ENCODE measurements around the gene ITGA11.

ITGA11 gene

DNA sequence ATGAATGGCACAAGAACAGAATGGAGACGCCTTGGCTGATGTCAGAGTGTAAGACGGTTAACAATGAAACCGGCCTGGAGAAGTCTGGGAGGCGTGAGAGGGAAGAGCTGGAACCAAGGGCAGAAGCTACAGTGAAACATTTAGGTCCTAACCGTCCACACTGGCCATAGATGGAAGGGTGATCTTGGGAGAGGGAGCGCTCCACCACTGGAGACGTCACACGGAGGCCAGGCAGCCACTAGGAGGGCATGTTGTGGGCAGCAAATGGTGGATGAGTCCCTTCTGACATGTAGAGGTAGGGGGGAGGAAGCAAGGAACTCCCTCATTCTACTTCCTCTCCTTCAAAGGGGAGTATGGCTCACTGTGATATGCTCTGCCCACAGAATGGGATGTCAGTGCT is 130.7 kb downstream of the ITGA11 start:
- H3K27ac ChIP-seq (replicated peaks) = 0 out of 2 replicates have a peak overlapping the region, but pooled peaks have one; percentile 5
- peak in 1 of 2 experiments; percentile 18 for DNase-seq (ENCODE audit: low read depth in 1 of 2, low spot score in 1 of 2)
- H3K4me3 ChIP-seq (replicated peaks; ENCODE audit: insufficient read depth, low read length) = no peak overlapping the region
- TF ChIP-seq POLR2AphosphoS5 (IDR thresholded peaks at IDR 0.05; ENCODE audit: low read depth) = no peak
- TF ChIP-seq SPI1 (IDR thresholded peaks at IDR 0.05; ENCODE audit: borderline replicate concordance, low read depth) = peak; percentile 78
- TF ChIP-seq GABPA (IDR thresholded peaks at IDR 0.05; ENCODE audit: low read depth) = no peak
- H3K27me3 ChIP-seq (ENCODE audit: insufficient read depth, poor library complexity, severe bottlenecking) = no peaks in the 10 kb centered on the region

DNA sequence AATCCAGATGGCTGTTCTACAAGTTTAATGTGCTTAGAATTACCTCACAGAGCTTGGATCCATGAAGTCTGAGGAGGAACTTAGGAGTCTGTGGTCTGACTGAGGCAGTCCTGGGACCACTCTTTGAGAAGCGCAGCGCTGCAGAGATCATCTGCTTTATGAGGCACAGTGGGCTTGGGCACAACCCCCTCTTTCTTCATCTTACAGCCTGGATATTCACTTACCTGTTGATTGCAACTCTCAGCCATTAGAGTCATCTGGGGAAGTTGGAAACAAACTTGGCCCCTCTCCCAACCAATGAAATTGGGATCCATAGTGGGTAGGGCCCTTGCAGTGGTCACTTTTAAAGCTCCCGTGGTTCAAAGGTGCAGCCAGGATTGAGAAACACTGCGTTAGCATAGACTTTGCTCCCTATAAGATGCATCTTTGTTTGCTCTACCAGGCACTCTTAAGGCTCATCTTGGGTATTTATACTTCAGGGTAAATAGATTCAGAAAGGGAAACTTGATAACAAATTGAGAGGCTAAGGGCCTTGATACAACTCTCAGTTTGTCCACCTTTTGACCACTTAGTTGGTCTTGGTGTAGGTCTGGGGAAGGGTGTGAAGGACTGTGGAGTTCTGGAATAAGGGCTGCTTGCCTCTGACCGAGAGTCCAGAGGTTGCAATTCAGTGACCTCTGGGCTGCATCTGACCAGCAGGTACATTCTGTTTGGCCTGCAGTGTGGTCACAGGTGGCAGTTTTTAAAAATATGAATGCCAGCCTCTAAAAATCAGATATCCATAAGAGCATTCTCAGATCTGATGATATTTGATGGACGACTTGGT is 131.6 kb downstream of the ITGA11 start:
- no peaks in the 10 kb centered on the region for H3K27me3 ChIP-seq (ENCODE audit: insufficient read depth, poor library complexity, severe bottlenecking)
- H3K4me3 ChIP-seq (replicated peaks; ENCODE audit: insufficient read depth, low read length) = no peak overlapping the region
- TF ChIP-seq, protein P1, sequence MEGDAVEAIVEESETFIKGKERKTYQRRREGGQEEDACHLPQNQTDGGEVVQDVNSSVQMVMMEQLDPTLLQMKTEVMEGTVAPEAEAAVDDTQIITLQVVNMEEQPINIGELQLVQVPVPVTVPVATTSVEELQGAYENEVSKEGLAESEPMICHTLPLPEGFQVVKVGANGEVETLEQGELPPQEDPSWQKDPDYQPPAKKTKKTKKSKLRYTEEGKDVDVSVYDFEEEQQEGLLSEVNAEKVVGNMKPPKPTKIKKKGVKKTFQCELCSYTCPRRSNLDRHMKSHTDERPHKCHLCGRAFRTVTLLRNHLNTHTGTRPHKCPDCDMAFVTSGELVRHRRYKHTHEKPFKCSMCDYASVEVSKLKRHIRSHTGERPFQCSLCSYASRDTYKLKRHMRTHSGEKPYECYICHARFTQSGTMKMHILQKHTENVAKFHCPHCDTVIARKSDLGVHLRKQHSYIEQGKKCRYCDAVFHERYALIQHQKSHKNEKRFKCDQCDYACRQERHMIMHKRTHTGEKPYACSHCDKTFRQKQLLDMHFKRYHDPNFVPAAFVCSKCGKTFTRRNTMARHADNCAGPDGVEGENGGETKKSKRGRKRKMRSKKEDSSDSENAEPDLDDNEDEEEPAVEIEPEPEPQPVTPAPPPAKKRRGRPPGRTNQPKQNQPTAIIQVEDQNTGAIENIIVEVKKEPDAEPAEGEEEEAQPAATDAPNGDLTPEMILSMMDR (IDR thresholded peaks at IDR 0.05; ENCODE audit: insufficient read depth, low read length) = no peak
- TF ChIP-seq GABPA (IDR thresholded peaks at IDR 0.05; ENCODE audit: low read depth) (no peak), POLR2AphosphoS5 (IDR thresholded peaks at IDR 0.05; ENCODE audit: low read depth) (no peak), SPI1 (IDR thresholded peaks at IDR 0.05; ENCODE audit: borderline replicate concordance, low read depth) (no peak)
- TF ChIP-seq, protein P2, sequence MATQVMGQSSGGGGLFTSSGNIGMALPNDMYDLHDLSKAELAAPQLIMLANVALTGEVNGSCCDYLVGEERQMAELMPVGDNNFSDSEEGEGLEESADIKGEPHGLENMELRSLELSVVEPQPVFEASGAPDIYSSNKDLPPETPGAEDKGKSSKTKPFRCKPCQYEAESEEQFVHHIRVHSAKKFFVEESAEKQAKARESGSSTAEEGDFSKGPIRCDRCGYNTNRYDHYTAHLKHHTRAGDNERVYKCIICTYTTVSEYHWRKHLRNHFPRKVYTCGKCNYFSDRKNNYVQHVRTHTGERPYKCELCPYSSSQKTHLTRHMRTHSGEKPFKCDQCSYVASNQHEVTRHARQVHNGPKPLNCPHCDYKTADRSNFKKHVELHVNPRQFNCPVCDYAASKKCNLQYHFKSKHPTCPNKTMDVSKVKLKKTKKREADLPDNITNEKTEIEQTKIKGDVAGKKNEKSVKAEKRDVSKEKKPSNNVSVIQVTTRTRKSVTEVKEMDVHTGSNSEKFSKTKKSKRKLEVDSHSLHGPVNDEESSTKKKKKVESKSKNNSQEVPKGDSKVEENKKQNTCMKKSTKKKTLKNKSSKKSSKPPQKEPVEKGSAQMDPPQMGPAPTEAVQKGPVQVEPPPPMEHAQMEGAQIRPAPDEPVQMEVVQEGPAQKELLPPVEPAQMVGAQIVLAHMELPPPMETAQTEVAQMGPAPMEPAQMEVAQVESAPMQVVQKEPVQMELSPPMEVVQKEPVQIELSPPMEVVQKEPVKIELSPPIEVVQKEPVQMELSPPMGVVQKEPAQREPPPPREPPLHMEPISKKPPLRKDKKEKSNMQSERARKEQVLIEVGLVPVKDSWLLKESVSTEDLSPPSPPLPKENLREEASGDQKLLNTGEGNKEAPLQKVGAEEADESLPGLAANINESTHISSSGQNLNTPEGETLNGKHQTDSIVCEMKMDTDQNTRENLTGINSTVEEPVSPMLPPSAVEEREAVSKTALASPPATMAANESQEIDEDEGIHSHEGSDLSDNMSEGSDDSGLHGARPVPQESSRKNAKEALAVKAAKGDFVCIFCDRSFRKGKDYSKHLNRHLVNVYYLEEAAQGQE (IDR thresholded peaks at IDR 0.05; ENCODE audit: insufficient replicate concordance, low read depth) = no peak
- no peak for DNase-seq (ENCODE audit: low read depth in 1 of 2, low spot score in 1 of 2)
- H3K27ac ChIP-seq (replicated peaks) = no peak overlapping the region

DNA sequence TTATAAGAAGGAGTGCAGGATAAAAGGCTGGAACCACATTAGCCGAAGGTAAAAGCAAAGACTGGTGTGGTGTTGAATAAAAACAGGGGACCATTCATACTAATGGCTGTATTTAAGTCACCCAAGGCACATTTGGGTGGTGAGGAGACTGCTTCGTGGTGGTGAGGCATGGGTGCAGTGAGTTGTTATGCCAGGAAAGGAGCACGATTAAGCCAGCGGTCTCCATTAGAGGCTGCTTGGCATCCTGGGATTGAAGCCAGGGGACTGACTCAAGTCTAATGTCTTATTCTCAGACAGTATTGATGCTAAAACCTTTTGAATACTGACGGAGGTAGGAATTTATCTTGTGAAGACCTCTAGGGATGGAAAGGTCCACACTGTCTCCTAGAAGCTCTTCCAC is 132.5 kb downstream of the ITGA11 start:
- Histone ChIP-seq H3K27me3 (ENCODE audit: insufficient read depth, poor library complexity, severe bottlenecking) (no peaks in the 10 kb centered on the region), H3K4me3 (replicated peaks; ENCODE audit: insufficient read depth, low read length) (no peak overlapping the region), H3K27ac (replicated peaks) (no peak overlapping the region; the same call in 1 of the 2 replicates)
- DNase-seq (ENCODE audit: low read depth in 1 of 2, low spot score in 1 of 2) = no peak
- TF ChIP-seq SPI1 (IDR thresholded peaks at IDR 0.05; ENCODE audit: borderline replicate concordance, low read depth) (no peak), GABPA (IDR thresholded peaks at IDR 0.05; ENCODE audit: low read depth) (no peak), POLR2AphosphoS5 (IDR thresholded peaks at IDR 0.05; ENCODE audit: low read depth) (no peak)
- TF ChIP-seq, protein P2 (IDR thresholded peaks at IDR 0.05; ENCODE audit: insufficient replicate concordance, low read depth) = no peak
- TF ChIP-seq, protein P1 (IDR thresholded peaks at IDR 0.05; ENCODE audit: insufficient read depth, low read length) = no peak

DNA sequence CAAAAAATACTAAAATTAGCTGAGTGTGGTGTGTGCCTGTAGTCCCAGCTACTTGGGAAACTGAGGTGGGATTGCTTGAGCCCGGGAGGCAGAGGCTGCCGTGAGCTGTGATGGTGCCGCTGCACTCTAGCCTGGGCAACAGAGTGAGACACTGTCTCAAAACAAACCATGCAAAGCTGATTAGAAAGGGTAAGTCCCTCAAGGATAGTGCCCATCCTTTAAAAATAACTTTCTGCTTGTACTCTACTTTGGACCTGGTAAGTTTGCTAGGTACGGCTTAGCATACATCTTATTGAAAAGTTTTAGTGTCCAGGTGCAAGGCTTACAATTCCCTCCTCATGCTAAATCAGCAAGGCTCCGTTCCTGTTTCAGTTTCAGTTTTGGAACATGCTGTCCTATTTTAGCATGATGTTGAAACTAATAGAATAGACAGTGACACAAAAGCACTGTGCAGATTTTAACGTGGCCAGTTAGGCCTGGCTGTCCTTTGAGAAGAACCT is 133.0 kb downstream of the ITGA11 start:
- no peaks in the 10 kb centered on the region for H3K27me3 ChIP-seq (ENCODE audit: insufficient read depth, poor library complexity, severe bottlenecking)
- H3K4me3 ChIP-seq (replicated peaks; ENCODE audit: insufficient read depth, low read length) = peak overlapping the region; percentile 23
- H3K27ac ChIP-seq (replicated peaks) = peak overlapping the region; percentile 37
- DNase-seq (ENCODE audit: low read depth in 1 of 2, low spot score in 1 of 2) = peak in 1 of 2 experiments; percentile 22
- TF ChIP-seq POLR2AphosphoS5 (IDR thresholded peaks at IDR 0.05; ENCODE audit: low read depth) = no peak
- no peak for TF ChIP-seq SPI1 (IDR thresholded peaks at IDR 0.05; ENCODE audit: borderline replicate concordance, low read depth)
- TF ChIP-seq, protein P2 (IDR thresholded peaks at IDR 0.05; ENCODE audit: insufficient replicate concordance, low read depth) = no peak
- no peak for TF ChIP-seq GABPA (IDR thresholded peaks at IDR 0.05; ENCODE audit: low read depth)
- TF ChIP-seq, protein P1 (IDR thresholded peaks at IDR 0.05; ENCODE audit: insufficient read depth, low read length) = no peak

All from HL-60 (cell line).